ENCODE data around the gene TNK2.
"Not testable (repeated sequence)": the region's sequence is repeated elsewhere in the genome, so short reads cannot be mapped to it uniquely, and the experiment has no call there.

Gene TNK2

DNA sequence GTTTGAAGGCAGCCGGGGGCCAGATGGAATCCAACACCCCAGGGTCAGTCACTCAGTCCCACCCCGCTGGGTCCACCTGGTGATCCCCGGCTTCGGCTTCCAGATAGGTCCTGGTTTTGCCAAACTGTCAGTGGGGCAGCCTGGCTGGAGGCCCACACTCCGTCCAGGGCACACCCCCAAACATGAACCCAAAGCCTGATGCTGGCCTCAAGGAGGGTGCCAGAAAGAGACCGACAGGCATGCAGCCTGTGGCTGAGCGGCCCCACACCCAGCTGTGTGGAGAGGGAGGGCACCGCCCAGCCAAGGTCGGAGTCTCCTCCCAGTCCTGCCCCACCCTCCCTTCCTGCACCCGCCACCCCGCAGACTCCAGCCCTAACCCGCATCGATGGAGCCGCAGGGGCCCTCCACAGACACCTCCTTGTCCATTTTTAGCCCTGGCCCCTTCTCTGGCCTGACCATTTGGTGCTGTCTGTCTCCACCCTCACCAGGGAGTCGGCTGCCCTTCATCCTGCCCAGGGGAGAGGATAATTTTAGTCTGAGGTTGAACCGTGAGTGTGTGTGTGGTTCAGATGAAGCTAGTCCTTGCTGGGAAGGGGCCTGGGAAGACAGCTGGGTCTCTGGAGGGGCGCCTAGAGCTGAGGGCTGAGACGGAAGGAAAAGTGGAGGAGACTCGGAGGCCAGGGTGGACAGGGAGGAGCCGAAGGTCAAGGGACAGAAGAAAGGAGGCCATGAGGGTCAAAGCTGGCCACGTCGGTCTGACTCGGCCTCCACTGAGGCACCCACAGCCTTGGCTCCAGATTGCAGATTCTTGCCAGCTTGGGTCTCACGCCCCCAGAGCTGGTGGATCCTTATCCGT is 23.1 kb downstream of the TNK2 start:
- no peak for DNase-seq (ENCODE audit: low read depth)

DNA sequence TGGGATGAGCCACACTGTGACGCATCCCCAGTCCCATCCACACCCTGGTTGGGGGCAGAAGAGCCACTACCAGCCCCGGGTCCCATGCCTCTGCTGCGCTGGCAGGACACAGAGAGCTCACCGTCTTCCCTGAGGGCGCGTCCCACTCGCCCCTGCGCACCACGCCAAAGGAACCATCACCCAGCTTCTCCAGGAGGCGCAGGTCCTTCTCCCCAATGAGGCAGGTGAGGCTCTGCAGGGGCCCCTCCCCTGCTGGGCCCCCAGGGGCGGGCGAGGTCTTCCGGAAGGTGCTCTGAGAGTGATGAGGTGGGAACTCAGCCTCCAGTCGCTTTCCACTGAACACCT is 23.7 kb downstream of the TNK2 start:
- no peak for DNase-seq (ENCODE audit: low read depth)

DNA sequence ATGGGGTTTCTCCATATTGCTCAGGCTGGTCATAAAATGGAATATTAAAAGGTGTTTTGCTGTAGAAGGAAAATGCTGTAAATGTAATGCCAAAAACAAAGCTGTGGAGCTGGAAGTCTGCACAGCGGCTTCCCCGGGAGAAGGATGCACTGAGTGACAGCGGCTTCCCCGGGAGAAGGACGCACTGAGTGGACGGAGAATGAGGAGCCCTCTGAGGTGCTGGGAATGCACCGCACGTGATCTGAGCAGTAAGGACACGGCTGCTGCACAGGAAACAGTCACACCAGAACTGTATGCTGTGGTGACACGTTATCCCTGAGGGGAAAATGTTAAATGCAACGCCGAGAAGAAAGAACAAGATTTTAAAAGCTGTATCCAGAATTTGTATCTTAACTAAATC is 24.6 kb downstream of the TNK2 start:
- DNase-seq (ENCODE audit: low read depth) = no peak

DNA sequence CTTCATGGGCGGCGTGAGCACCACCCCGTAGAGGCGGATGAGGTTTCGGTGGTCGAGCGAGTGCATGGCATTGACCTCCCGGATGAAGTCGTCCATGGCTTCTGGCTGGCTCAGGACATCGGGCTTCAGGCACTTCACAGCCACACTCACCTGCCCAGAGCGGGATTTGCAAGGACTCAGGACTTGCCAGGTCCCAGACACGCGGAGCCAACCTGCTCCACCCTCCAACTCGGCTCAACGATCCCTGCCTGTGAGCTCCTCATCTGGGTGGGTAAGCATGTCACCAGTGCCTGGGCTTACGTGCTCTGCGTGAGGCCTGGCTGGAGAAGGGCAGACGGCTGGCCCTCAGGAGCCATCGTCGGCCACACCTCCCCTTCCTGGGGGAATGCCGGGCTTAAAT is 25.2 kb downstream of the TNK2 start:
- no peak for DNase-seq (ENCODE audit: low read depth)

DNA sequence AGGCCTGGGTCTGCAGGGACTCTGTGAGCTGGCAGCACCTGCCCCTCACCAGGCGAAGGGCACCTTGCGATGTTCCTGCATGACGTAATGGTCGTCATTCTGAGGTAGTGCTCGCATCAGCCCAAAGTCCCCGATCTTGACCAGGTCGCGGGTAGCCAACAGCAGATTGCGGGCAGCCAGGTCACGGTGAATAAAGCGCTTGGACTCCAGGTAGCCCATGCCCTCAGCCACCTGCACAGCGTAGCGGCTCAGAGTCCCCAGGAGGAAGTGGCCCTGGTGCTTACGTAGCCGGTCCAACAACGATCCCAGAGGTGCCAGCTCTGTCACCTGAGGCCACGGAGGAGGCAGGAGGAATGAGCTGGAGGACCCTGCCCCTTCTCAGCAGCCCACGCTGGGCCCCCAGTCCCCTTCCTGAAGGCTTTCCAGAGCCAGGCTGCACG is 26.3 kb downstream of the TNK2 start:
- no peak for DNase-seq (ENCODE audit: low read depth)

DNA sequence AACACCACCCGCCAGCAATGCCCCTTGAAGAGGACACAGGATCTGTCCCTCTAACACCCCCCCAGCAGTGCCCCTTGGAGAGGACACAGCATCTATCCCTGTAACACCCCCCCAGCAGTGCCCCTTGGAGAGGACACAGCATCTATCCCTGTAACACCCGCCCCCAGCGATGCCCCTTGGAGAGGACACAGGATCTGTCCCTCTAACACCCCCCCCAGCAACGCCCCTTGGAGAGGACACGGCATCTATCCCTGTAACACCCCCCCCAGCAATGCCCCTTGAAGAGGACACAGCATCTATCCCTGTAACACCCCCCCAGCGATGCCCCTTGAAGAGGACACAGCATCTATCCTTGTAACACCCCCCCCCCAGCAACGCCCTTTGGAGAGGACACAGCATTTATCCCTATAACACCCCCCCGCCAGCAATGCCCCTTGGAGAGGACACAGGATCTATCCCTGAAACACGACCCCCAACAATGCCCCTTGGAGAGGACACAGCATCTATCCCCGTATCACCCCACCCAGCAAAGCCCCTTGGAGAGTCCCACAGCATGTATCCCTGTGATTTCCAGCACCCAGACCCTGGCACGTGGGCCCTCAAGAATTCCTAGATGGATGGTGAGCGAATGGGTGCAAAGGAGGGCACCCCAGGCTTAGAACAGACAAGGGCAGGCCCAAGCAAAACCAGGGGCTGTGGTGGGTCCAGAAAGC is 26.9 kb downstream of the TNK2 start:
- no peak for DNase-seq (ENCODE audit: low read depth)

DNA sequence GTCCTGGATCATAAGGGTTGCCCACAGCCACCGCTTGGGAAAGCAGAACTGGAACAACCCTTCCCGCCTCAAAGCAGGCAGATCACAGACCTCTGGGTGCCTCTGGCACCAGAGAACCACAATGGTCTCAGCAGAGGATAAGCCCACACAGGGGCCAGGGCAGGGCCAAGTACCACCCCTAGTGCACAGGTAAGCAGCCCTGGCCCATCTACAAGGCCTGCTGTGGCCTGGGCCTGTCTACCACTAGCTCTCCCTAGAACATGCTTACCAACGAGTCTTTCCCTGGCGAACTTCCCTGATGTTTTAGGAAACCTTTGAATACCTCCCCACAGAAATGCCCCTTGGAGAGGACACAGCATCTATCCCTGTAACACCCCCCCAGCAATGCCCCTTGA is 28.3 kb downstream of the TNK2 start:
- no peak for DNase-seq (ENCODE audit: low read depth)

DNA sequence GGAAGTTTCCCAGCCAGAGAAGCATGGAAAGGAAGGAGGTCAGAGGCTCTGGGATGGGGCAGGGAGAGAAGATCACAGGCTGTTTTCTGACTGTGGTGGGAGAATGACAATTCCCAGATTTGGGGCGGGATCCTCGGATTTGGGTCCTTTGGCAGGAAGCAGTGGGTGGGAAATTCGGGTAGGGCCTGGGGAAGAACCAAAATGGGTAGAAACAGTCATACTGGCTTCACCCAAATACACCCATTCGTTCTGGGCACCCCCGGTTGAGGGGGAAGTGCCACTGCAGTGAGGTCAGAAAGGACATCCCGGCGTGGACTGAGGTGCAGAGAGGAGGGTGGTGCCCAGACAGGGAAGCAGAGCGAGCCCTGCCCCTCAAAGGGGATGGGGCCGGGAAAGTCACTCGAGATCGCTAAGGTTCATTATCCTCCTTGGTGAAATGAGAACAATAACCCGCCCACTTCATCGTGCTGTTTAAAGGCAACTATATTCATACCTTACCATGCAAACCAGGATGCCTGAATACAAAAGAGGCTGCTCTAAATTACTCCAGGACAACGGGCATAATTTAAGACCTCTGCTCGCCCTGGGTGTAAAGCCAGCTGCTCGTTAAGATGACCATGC is 28.8 kb downstream of the TNK2 start:
- DNase-seq (ENCODE audit: low read depth) = no peak

DNA sequence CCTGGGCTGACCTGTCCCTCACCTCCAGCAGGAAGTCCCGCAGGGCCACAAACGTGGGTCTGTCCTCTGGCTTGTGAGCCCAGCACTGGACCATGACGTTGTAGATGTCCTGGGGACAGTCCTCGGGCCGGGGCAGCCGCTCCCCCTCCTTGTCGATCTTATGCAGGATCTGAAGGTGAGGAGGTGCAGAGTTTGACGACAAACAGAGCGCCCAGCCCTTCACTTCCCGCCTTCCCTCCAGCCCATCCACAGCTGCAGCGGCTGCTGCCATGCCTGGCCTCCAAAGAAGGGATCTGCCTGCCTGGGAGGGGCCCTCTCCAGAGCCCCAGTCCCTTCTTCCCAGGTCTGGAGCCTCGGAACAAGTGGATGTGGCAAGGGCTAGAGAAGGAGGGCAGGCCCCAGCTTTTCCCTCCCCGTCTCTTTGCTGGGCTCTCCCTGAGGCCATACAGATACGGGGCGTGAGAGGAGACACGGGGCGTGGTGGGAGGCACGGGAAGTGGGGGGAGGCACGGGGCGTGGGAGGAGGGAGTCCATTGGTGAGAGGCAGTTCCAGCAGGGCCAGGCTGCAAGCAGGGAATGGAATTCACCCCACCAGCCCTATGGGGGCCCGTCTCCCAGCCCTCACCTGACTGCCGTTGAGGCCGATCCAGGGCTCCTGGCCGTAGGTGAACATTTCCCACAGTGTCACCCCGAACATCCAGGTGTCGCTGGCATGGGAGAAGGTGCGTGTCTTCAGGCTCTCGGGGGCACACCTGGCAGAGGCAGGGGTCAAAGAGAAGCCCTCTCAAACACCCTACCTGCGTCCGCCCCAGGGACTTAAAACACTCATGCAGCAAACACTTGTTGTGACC is 29.7 kb downstream of the TNK2 start:
- DNase-seq (ENCODE audit: low read depth) = no peak

DNA sequence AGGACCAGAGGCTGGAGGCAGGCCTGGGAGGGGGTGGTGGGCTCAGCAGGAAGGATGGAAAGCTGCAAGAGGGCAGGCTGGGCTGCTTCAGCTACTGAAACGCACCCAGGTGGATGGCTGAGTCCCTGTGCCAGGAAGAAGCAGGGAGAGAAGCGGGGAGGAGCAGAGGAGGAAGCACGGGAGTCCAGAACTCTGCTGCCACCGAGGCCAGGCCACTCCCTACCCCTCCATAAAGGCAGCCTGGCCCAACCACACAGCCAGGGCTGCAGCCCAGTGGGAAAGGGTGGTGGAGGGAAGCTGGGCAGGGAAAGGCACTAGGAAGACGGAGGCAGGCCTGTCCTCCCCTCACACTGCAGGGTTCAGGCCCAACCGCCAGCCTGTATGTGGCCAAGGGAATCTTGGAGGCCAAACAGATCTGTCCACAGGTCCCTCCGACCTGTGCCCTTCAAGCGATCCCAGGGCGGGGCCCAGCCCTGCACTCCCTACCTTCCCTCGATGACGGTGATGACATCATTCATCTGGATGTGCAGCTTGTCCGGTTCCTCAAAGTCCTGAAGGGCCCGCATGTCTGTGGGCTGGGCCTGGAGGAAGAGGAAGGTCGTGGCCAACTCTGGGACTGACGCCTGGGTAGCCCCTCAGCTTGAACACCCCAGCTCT is 30.5 kb downstream of the TNK2 start:
- no peak for DNase-seq (ENCODE audit: low read depth)

DNA sequence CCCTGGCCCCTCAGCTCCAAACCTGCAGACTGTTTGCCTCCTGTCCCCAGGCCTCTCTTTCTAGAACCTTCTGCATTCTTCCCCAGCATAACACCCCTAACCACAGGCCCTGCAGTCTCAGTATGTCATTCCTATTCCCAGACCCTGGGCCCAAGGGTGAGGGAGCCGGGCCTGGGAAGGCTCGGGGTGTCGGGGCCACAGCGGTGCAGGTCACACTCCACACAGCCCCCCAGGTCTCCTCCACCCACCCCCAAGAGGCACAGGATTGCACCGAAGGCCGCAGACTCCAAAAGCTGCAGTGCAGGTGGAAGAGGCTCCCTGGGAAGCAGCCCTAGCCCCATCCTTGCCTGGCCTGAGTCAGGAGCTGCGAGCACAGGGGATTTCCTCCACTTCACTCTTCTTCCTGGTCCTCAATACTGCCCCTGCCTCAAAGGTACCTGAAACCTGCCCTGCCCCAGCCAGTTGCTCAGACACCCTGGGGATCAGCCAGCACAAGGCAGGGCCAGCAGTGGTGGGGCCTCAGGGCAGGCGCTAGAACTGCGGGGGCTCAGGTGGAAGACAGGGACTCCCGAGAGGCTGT is 31.1 kb downstream of the TNK2 start:
- DNase-seq (ENCODE audit: low read depth) = no peak

DNA sequence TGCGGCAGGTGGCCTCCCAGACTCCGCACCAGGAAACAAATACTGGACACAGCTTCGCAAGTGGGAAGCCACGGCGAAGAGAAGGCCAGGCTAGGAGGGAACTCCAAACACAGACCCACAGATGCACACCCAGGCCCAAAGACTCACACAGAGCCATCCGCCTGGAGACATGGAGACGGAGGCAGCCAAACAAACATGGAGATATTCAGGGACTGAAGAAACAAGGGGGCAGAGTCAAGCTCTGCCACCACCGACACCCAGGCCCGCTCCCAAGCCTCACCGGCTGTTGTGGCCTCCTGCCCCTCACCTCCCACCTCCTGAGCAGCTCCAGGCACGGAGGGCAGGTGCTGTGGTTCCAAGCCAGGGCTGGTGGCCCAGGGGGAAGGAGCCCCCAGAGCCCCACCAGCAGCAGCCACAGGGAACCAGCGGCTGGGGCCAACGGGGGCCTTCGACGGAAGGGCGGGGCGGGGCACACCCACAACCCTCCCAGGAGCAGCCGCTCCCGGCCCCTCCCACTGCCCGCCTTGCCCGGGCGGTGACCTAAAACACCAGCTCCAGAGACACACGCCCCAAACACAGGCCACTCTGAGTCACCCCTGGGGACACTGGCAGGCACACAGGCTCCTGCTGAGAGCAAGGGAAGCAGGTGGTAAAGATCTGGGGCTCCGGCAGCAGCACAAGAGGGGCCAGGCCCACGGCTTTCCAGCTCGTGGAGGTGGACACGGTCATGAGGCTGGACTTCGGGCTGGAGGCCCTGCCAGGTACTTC is 31.9 kb downstream of the TNK2 start:
- no peak for DNase-seq (ENCODE audit: low read depth)

DNA sequence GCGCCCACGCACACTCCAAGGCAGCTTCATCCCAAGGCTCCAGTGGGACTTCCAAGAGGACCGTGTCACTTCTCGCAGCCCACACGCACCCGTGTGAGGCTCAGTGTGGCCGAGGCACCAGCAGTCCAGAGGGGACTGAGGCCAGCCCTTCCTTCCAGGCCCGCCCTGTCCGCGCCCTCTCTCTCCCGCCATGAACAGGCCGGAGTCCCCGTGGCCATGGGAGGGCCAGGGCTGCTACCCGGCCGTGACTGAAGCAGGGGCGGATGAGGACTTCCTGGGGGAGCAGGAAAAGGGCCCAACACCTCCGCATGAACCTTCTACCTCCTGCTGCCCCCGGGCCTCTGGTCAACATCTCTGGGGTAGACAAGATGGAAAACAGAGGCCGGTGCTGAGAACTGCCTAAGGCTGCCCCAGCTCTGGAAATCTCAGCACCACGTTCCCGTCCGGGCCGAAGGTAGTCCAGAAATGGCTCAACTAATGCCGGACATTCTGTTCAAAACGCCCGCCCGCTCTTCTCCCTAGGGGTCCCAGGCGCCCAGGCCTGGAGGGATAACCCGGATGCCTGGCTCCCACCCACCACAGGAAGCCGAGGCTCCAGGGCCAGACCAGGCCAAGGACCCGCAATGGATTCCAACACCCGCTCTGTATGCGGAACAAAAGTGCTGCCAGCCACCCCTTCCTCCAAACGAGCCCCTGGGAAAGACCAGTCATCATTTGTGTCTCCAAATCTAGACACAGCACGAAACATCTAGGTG is 32.7 kb downstream of the TNK2 start:
- DNase-seq (ENCODE audit: low read depth) = no peak

DNA sequence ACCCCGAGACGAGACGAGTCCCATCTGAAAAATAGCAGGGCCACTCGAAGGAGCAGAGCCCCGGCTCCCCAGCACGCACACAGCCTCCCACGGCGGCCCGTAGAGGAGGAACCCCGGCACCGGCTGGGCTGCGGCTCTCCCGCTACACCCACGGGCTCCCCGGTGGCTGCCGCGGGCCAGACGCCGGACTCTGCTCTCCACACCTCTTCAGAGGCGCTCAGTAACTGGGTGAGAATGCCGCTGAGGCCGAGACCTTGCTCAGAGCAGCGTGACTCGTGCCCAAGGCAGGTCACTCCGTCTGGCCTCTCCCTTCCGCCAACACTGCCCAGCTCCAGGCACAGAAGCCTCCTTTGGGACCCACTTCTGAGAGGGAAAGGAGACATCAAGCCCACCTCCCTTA is 34.4 kb downstream of the TNK2 start:
- DNase-seq (ENCODE audit: low read depth) = no peak

DNA sequence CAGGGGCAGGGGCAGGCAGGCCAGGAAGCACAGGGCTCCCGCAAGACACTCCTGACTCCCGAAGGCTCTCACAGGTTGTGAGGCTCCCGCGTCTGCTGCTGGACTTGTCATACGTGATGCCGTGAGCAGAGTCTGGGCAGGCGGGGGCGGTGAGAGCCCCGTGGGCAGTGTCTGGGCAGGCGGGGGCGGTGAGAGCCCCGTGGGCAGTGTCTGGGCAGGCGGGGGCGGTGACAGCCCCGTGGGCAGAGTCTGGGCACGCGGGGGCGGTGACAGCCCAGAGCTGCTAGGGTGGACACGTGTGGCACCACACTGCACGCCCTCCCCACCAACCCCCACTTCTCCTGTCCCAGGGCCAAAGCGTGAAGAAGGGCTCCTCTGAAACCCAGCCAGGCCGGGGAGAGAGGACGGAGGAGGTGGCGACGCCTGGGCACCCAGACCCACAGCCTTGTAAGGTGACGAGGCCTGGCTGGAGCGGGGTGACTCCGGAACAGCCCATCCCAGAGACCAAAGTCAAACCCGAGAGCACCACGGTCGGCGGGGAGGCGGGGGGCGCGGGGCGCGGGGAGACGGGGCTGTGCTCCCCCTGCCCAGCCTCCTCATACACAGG is 35.0 kb downstream of the TNK2 start:
- DNase-seq (ENCODE audit: low read depth) = no peak

DNA sequence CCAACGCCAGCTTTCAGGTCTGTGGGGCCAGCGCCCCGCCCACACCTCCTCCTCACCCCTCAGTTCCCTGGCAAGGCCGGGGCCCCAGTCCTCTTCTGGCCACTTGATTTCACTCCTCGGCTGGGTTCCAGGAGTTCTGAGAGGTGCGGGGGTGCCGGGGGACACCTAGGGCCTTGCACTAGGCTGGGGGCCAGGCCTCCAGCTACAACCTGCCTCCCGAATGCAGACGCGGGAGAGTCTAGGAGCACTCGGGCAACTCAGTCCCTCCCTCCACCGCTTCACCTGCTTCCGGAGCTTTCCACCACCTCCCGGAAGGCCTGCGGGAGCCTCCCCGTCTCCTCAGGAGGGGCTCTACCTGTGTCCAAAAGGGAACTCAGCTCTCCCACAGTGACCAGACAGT is 35.6 kb downstream of the TNK2 start:
- no peak for DNase-seq (ENCODE audit: low read depth)

DNA sequence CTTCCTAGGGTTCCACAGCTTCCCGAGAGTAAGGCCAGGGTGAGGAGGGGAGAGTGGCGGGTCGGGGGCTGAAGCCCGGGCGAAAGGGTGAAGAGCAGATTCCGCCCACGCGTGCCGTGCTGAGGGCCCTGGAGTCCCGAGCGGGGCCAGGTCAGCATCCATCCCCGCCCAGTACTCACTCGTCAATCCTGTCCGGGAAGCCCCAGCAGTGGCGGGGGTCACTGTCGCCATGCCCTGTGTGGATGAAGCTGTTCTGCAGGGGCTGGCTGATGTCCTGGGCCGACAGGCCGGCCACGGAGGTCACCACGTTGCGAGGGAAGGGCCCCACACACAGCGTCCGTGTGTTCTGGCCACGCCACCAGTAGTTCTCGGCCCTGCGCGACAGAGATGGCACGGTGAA is 36.3 kb downstream of the TNK2 start:
- no peak for DNase-seq (ENCODE audit: low read depth)

DNA sequence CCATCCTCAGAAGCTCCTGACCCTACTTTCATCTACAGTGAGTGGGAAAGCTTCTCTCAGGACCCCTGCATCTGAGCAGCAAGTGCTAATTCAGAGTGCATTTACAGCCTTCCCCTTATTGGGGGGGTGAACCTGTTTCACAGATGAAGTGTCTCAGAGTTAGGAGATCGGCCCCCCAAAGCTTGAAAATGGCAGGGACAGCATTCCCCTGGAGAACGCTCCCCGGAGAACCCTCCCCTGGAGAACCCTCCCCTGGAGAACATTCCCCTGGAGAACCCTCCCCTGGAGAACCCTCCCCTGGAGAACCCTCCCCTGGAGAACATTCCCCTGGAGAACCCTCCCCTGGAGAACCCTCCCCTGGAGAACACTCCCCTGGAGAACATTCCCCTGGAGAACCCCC is 36.7 kb downstream of the TNK2 start:
- DNase-seq (ENCODE audit: low read depth) = not testable (repeated sequence)

DNA sequence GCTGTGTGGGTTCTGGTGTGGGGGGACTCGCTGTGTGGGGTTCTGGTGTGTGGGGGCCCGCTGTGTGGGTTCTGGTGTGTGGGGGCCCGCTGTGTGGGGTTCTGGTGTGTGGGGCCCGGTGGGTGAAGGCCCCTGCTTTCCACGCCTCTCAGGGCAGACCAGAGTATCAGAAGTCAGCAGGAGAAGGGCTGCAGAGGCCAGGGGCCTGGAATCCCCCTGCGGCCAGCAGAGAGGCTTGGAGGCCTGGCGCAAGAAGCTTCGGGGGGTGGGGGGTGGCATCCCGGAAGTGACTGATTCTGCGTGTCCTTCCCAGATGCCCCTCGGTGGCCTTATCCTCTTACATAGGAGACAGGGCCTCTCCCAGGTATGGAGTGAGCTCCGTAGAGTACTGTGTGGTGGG is 37.4 kb downstream of the TNK2 start:
- DNase-seq (ENCODE audit: low read depth) = no peak

All from stimulated activated CD8-positive, alpha-beta memory T cell treated with anti-CD3 and anti-CD28 coated beads, Interleukin-15, amount 100 ng/mL, for 1 hour (primary cell).